Panc1 (cell line): ENCODE data around the gene GPR176. TPM values are rescaled to one million over a fixed set of nuclear protein-coding genes. Genes with fewer than 3 reads are reported as not detected.

Experiments
- ATAC-seq: fragments of 200-7000 bp; cut with Tn5 transposase; 2 replicates; pipeline ENCODE4 v1.9.1; 2020; ENCODE audit warnings: mild to moderate bottlenecking, moderate library complexity
- BruUV-seq: library from RNA; stranded (reverse); fragments of 400-500 nt; replicated peaks from 2 replicates; lab custom pipeline; 2021; lab: Mats Ljungman, UMichigan
- CTCF ChIA-PET: fragments of 300-600 bp; sonication (Branson Sonifier 250); formaldehyde crosslinking; loops from one replicate; lab custom pipeline; 2022; ENCODE audit warnings: antibody characterized with exemption; lab: Charles Lee
- POLR2A ChIA-PET: fragments of 300-600 bp; sonication (Branson Sonifier 250); formaldehyde crosslinking; loops from one replicate; lab custom pipeline; 2022; ENCODE audit warnings: antibody characterized with exemption; lab: Charles Lee
- DNase-seq: peaks from one replicate; pipeline ENCODE4 v3.0.0-alpha.2; 2010; ENCODE audit warnings: low read depth, low spot score
- H3K27ac ChIP-seq: 2 replicates; pipeline ENCODE4 v1.5.1; 2011; ENCODE audit warnings: mild to moderate bottlenecking, low read length, inconsistent platforms
- H3K27me3 ChIP-seq: fragments of 200-500 bp; sonication (Bioruptor generic); 2 replicates; pipeline ENCODE4 v1.6.0; 2014; ENCODE audit warnings: low read length, inconsistent platforms; ENCODE audit not compliant: control insufficient read depth, insufficient read depth
- H3K36me3 ChIP-seq: fragments of 200-500 bp; sonication (Bioruptor generic); 2 replicates; pipeline ENCODE4 v1.5.1; 2014; ENCODE audit warnings: inconsistent platforms, mild to moderate bottlenecking, low read length, moderate library complexity; ENCODE audit not compliant: control insufficient read depth, insufficient read depth
- H3K4me1 ChIP-seq: 2 replicates; pipeline ENCODE4 v1.5.1; 2011; ENCODE audit warnings: inconsistent platforms, mild to moderate bottlenecking, low read length, moderate library complexity; ENCODE audit not compliant: control insufficient read depth, insufficient read depth
- H3K4me3 ChIP-seq, 2 experiments: 2 replicates each; pipeline ENCODE4 v1.5.1; 2011 to 2012; ENCODE audit warnings: low read depth in 2 of 2, low read length in 2 of 2, mild to moderate bottlenecking in 2 of 2, inconsistent platforms in 1 of 2, moderate library complexity in 1 of 2
- H3K9me3 ChIP-seq: fragments of 200-500 bp; sonication (Bioruptor generic); 2 replicates; pipeline ENCODE4 v1.5.1; 2014; ENCODE audit warnings: low read depth, mild to moderate bottlenecking, inconsistent platforms, low read length, moderate library complexity; ENCODE audit not compliant: control insufficient read depth, insufficient read depth
- POLR2AphosphoS5 ChIP-seq: IDR thresholded peaks from 2 replicates; pipeline ENCODE4 v1.6.1; 2012; ENCODE audit warnings: mild to moderate bottlenecking, low read depth, low read length, moderate library complexity
- SIN3A ChIP-seq: IDR thresholded peaks from 2 replicates; pipeline ENCODE4 v1.6.1; 2012; ENCODE audit warnings: low read depth, mild to moderate bottlenecking, low read length, moderate library complexity, borderline replicate concordance; ENCODE audit not compliant: insufficient read depth
- TCF7L2 ChIP-seq: IDR thresholded peaks from 2 replicates; pipeline ENCODE4 v1.6.1; 2011; ENCODE audit warnings: mild to moderate bottlenecking, low read depth, low read length, inconsistent platforms
- in situ Hi-C: cut with HindIII; loops from 2 replicates; pipeline ENCODE4 v1.10.0; 2016; ENCODE audit warnings: low sequenced_read_pairs, low pct_unique_long_range_greater_than_20kb
- intact Hi-C: fragments of 100-400 bp; cut with micrococcal nuclease; formaldehyde crosslinking; loops from one replicate; pipeline ENCODE4 v1.10.0; 2022; ENCODE audit not compliant: unreplicated experiment
- total RNA-seq: library from RNA; stranded (reverse); gene quantifications from one replicate; pipeline ENCODE4 v1.2.1, GENCODE V29; 2021; ENCODE audit not compliant: unreplicated experiment
- TF ChIP-seq, protein P1 (sequence below), 2 experiments: IDR thresholded peaks; 2 replicates each; pipeline ENCODE4 v1.6.1; 2011 to 2012; ENCODE audit warnings: low read depth in 2 of 2, control low read depth in 1 of 2, low read length in 1 of 2, mild to moderate bottlenecking in 1 of 2, moderate library complexity in 1 of 2; ENCODE audit not compliant: insufficient read depth in 1 of 2
- TF ChIP-seq, protein P2 (sequence below): fragments of 450-650 bp; IDR thresholded peaks from 2 replicates; pipeline ENCODE4 v1.5.1; 2017; ENCODE audit warnings: mild to moderate bottlenecking

GPR176 gene
- total RNA-seq, 1 experiment from 2014 or later, result 12.7 TPM

DNA sequence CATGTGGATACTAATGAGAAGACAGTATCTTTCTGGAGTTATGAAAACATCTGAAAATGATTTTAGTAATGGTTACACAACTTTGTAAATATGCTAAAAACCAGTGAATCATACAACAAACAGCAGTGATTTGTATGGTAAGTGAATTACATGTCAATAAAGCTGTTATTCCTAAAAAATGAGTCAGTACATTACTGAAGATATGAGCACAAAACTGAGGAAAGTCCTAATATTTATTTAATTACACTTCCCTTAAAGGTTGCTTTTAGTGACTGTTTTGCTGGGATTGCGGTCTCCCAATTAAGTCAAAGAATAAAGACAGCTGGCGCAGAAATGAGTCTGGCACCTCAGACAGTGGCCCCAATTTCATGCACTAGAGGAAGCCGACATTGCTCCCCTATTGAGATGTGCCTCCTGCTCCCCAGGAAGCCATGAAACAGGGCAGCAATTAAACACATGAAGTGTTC, 86.5 kb downstream of the GPR176 start:
- no TSS peak for BruUV-seq
- in situ Hi-C loops (no loop called here), intact Hi-C loops (no loop called here)
- no peak for ATAC-seq
- no peak for DNase-seq
- TF ChIP-seq TCF7L2 (no peak), SIN3A (no peak), POLR2AphosphoS5 (no peak)
- TF ChIP-seq, protein P1, sequence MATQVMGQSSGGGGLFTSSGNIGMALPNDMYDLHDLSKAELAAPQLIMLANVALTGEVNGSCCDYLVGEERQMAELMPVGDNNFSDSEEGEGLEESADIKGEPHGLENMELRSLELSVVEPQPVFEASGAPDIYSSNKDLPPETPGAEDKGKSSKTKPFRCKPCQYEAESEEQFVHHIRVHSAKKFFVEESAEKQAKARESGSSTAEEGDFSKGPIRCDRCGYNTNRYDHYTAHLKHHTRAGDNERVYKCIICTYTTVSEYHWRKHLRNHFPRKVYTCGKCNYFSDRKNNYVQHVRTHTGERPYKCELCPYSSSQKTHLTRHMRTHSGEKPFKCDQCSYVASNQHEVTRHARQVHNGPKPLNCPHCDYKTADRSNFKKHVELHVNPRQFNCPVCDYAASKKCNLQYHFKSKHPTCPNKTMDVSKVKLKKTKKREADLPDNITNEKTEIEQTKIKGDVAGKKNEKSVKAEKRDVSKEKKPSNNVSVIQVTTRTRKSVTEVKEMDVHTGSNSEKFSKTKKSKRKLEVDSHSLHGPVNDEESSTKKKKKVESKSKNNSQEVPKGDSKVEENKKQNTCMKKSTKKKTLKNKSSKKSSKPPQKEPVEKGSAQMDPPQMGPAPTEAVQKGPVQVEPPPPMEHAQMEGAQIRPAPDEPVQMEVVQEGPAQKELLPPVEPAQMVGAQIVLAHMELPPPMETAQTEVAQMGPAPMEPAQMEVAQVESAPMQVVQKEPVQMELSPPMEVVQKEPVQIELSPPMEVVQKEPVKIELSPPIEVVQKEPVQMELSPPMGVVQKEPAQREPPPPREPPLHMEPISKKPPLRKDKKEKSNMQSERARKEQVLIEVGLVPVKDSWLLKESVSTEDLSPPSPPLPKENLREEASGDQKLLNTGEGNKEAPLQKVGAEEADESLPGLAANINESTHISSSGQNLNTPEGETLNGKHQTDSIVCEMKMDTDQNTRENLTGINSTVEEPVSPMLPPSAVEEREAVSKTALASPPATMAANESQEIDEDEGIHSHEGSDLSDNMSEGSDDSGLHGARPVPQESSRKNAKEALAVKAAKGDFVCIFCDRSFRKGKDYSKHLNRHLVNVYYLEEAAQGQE (IDR thresholded peaks at IDR 0.05; ENCODE audit: insufficient read depth in 1 of 2, low read depth in 2 of 2, low read length in 1 of 2), result no peak
- TF ChIP-seq, protein P2, sequence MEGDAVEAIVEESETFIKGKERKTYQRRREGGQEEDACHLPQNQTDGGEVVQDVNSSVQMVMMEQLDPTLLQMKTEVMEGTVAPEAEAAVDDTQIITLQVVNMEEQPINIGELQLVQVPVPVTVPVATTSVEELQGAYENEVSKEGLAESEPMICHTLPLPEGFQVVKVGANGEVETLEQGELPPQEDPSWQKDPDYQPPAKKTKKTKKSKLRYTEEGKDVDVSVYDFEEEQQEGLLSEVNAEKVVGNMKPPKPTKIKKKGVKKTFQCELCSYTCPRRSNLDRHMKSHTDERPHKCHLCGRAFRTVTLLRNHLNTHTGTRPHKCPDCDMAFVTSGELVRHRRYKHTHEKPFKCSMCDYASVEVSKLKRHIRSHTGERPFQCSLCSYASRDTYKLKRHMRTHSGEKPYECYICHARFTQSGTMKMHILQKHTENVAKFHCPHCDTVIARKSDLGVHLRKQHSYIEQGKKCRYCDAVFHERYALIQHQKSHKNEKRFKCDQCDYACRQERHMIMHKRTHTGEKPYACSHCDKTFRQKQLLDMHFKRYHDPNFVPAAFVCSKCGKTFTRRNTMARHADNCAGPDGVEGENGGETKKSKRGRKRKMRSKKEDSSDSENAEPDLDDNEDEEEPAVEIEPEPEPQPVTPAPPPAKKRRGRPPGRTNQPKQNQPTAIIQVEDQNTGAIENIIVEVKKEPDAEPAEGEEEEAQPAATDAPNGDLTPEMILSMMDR, result no peak
- Histone ChIP-seq H3K9me3 (no peaks in the 10 kb centered on the region), H3K27me3 (no peaks in the 10 kb centered on the region), H3K4me1 (no peaks in the 10 kb centered on the region), H3K36me3 (no peaks in the 10 kb centered on the region), H3K27ac (no peak overlapping the region), H3K4me3 (no peak overlapping the region)
- POLR2A ChIA-PET, result no interaction called here
- CTCF ChIA-PET, result no interaction called here

DNA sequence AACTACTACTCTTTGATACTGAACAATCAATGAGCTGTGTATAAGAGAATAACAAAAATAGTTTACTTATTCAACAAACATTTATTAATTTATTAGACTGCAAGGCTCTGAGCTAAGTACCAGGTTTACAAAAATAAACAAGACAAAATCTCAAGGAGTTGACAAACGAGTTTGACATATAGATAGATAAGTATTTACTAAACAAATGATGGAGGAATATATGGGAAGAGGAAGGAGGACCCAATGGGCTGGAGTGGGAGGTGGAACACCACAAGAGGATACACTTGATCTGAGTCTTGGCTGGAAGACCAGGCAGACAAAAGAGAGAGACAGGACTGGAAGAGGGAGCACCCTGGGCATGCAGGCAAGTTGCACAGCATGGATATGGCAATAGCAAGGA, 89.9 kb downstream of the GPR176 start:
- ATAC-seq, result no peak
- no TSS peak for BruUV-seq
- H3K4me3 ChIP-seq, result no peak overlapping the region
- no peak for DNase-seq
- H3K9me3 ChIP-seq, result no peaks in the 10 kb centered on the region
- ChIA-PET POLR2A (interaction anchor here (0.6 kb wide), 1 partner anchor 242 kb away, joined by 4 read pairs; no protein-coding TSS in a partner anchor), CTCF (no interaction called here)
- in situ Hi-C loops (no loop called here), intact Hi-C loops (no loop called here)
- H3K36me3 ChIP-seq, result no peaks in the 10 kb centered on the region
- H3K27me3 ChIP-seq, result no peaks in the 10 kb centered on the region
- no peak overlapping the region for H3K27ac ChIP-seq
- TF ChIP-seq POLR2AphosphoS5 (no peak), TCF7L2 (no peak), SIN3A (no peak)
- TF ChIP-seq, protein P1 (IDR thresholded peaks at IDR 0.05; ENCODE audit: insufficient read depth in 1 of 2, low read depth in 2 of 2, low read length in 1 of 2), result no peak
- TF ChIP-seq, protein P2, result no peak
- H3K4me1 ChIP-seq, result no peaks in the 10 kb centered on the region
